Stimulated activated naive CD8-positive, alpha-beta T cell treated with anti-CD3 and anti-CD28 coated beads, Interleukin-15, amount 100 ng/mL, for 72 hours (primary cell): ENCODE data around the gene UBE2R2.

Experiments used
- ATAC-seq: fragments of 150-1000 bp; cut with Tn5 transposase; 2 replicates; pipeline ENCODE4 v1.10.0; 2021; ENCODE audit warnings: mild to moderate bottlenecking, moderate library complexity
- DNase-seq, 2 donors: peaks; one replicate each; pipeline ENCODE4 v3.0.0; 2021 to 2022
- H3K27ac Mint-ChIP-seq, 2 donors: one replicate each; pipeline ENCODE4 v1.8.0; 2022; ENCODE audit warnings: mild to moderate bottlenecking in 2 of 2, mixed read lengths in 2 of 2, moderate library complexity in 2 of 2
- H3K27me3 Mint-ChIP-seq: one replicate; pipeline ENCODE4 v1.8.0; 2022; ENCODE audit warnings: mixed read lengths
- H3K4me1 Mint-ChIP-seq: one replicate; pipeline ENCODE4 v1.8.0; 2022; ENCODE audit warnings: mild to moderate bottlenecking, mixed read lengths
- H3K4me3 Mint-ChIP-seq, 2 donors: one replicate each; pipeline ENCODE4 v1.8.0; 2022; ENCODE audit warnings: mild to moderate bottlenecking in 2 of 2, mixed read lengths in 2 of 2, moderate library complexity in 1 of 2
- H3K9me3 Mint-ChIP-seq, 2 donors: one replicate each; pipeline ENCODE4 v1.8.0; 2022; ENCODE audit warnings: mixed read lengths in 2 of 2

Gene UBE2R2

GRCh38 chr9:33880211-33881089, 63.5 kb downstream of the UBE2R2 start:
- no peak for DNase-seq
- peak; percentile 68 for ATAC-seq
- Mint-ChIP-seq H3K27me3 (no peaks in the 10 kb centered on the region), H3K9me3 (no peaks in the 10 kb centered on the region), H3K4me3 (peak overlapping the region; percentile 16 to 60), H3K27ac (peak overlapping the region; percentile 77 to 95), H3K4me1 (peaks cover 57% of the 10 kb centered on the region)

DNA sequence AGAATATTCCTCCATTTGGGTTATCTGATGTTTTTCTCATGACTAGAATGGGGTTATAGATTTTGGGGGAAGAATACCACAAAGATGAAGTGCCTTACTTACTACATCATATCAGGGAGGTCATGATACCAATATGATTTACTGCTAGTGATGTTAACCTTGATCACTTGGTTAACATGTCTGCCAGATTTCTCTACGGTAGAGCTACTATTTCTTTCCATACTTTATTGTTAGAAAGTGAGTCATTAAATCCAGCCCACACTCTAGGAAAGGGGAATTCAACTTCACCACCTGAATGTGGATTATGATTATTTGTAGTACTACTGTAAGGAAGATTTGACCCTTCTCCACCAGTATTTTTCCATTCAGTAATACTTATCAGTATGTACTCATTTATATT, 64.7 kb downstream of the UBE2R2 start:
- ATAC-seq, result peak; percentile 83
- H3K4me3 Mint-ChIP-seq, result peak overlapping the region; percentile 17 to 60
- H3K27ac Mint-ChIP-seq, result peak overlapping the region; percentile 88 to 95

GRCh38 chr9:33884856-33885701, 68.1 kb downstream of the UBE2R2 start:
- DNase-seq (no peak), ATAC-seq (no peak)
- H3K4me1 Mint-ChIP-seq, result peaks cover 40% of the 10 kb centered on the region
- no peak overlapping the region for H3K27ac Mint-ChIP-seq
- H3K27me3 Mint-ChIP-seq, result no peaks in the 10 kb centered on the region
- no peak overlapping the region for H3K4me3 Mint-ChIP-seq
- no peaks in the 10 kb centered on the region for H3K9me3 Mint-ChIP-seq

More for the DNA sequence above, 64.7 kb downstream of the UBE2R2 start:
- no peaks in the 10 kb centered on the region for H3K9me3 Mint-ChIP-seq
- peaks cover 57% of the 10 kb centered on the region for H3K4me1 Mint-ChIP-seq
- H3K27me3 Mint-ChIP-seq, result no peaks in the 10 kb centered on the region
- DNase-seq, result no peak

GRCh38 chr9:33885948-33886347, 69.0 kb downstream of the UBE2R2 start:
- H3K27ac Mint-ChIP-seq, result no peak overlapping the region
- no peak for ATAC-seq
- H3K9me3 Mint-ChIP-seq, result no peaks in the 10 kb centered on the region
- H3K27me3 Mint-ChIP-seq, result no peaks in the 10 kb centered on the region
- DNase-seq, result no peak
- H3K4me1 Mint-ChIP-seq, result peaks cover 32% of the 10 kb centered on the region
- H3K4me3 Mint-ChIP-seq, result no peak overlapping the region

DNA sequence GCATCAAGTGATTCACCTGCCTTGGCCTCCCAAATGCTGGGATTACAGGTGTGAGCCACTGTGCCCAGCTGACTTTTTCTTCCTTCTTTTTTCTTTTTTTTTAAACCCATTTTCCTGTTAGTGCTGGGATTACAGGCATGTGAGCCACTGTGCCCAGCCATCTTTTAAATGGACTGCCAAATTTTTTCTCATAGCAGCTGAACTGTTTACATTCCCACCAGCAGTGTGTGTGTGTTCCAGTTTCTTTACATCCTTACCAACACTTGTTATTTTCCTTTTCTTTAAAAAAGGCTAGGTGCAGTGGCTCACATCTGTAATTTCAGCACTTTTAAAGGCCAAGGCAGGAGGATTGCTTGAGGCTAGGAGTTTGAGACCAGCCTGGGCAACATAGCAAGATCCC, 76.9 kb downstream of the UBE2R2 start:
- no peak overlapping the region for H3K4me3 Mint-ChIP-seq
- H3K27ac Mint-ChIP-seq, result no peak overlapping the region
- H3K27me3 Mint-ChIP-seq, result no peaks in the 10 kb centered on the region
- H3K4me1 Mint-ChIP-seq, result peaks cover 5% of the 10 kb centered on the region
- no peaks in the 10 kb centered on the region for H3K9me3 Mint-ChIP-seq
- no peak for ATAC-seq
- DNase-seq, result no peak

- no peaks in the 10 kb centered on the region for H3K27me3 Mint-ChIP-seq
- no peak overlapping the region for H3K27ac Mint-ChIP-seq
- ATAC-seq (no peak), DNase-seq (no peak)
- peaks cover 5% of the 10 kb centered on the region for H3K4me1 Mint-ChIP-seq
- H3K4me3 Mint-ChIP-seq, result no peak overlapping the region
- no peaks in the 10 kb centered on the region for H3K9me3 Mint-ChIP-seq
Measured at GRCh38 chr9:33894316-33894715, 77.4 kb downstream of the UBE2R2 start.

DNA sequence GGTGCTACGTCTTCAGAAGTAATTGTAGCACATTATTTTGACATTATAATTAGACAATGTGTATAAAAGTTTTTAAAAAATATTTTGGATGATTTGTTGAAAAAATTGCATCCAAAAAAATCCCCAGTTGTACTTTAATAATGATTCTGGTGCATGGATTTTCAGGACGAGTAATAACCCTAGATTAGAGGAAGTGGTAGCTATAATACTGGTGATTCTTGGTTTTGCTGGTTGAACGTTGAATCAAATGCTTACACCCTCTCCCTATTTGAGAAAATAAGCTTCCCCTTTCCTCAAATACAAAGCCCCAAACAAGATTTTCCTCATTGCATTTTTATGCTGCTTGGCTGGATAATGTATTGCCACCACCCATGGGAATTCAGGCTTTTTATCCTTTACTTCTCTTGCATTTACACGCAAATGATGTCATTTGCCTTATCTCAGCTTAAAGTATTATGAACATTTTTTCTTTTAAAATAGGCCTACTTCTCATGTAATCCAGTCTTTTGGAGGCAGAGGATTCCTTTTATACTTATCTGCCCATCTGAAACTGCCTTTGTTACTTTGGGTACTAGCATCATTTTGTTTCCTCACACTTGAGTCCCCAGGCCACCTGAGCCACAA, 86.3 kb downstream of the UBE2R2 start:
- Mint-ChIP-seq H3K4me1 (peaks cover 8% of the 10 kb centered on the region), H3K9me3 (no peaks in the 10 kb centered on the region), H3K27me3 (no peaks in the 10 kb centered on the region), H3K4me3 (no peak overlapping the region), H3K27ac (no peak overlapping the region)
- no peak for ATAC-seq
- no peak for DNase-seq

- ATAC-seq (no peak), DNase-seq (no peak)
- Mint-ChIP-seq H3K27me3 (no peaks in the 10 kb centered on the region), H3K4me3 (no peak overlapping the region), H3K9me3 (no peaks in the 10 kb centered on the region), H3K27ac (no peak overlapping the region), H3K4me1 (peaks cover 8% of the 10 kb centered on the region)
Measured at GRCh38 chr9:33905137-33905536, 88.2 kb downstream of the UBE2R2 start.

- no peaks in the 10 kb centered on the region for H3K27me3 Mint-ChIP-seq
- no peak overlapping the region for H3K27ac Mint-ChIP-seq
- peaks cover 8% of the 10 kb centered on the region for H3K4me1 Mint-ChIP-seq
Measured at GRCh38 chr9:33906769-33907168, 89.8 kb downstream of the UBE2R2 start.

GRCh38 chr9:33907347-33907746, 90.4 kb downstream of the UBE2R2 start:
- DNase-seq (no peak), ATAC-seq (no peak)
- H3K9me3 Mint-ChIP-seq, result no peaks in the 10 kb centered on the region
- H3K4me3 Mint-ChIP-seq, result no peak overlapping the region
- peak overlapping the region in 1 of 2 donors; percentile 34 for H3K27ac Mint-ChIP-seq
- peaks cover 8% of the 10 kb centered on the region for H3K4me1 Mint-ChIP-seq
- no peaks in the 10 kb centered on the region for H3K27me3 Mint-ChIP-seq

More at GRCh38 chr9:33906769-33907168, 89.8 kb downstream of the UBE2R2 start:
- Mint-ChIP-seq H3K4me3 (no peak overlapping the region), H3K9me3 (no peaks in the 10 kb centered on the region)
- no peak for ATAC-seq
- no peak for DNase-seq

GRCh38 chr9:33908114-33908513, 91.2 kb downstream of the UBE2R2 start:
- H3K27me3 Mint-ChIP-seq, result no peaks in the 10 kb centered on the region
- no peaks in the 10 kb centered on the region for H3K9me3 Mint-ChIP-seq

DNA sequence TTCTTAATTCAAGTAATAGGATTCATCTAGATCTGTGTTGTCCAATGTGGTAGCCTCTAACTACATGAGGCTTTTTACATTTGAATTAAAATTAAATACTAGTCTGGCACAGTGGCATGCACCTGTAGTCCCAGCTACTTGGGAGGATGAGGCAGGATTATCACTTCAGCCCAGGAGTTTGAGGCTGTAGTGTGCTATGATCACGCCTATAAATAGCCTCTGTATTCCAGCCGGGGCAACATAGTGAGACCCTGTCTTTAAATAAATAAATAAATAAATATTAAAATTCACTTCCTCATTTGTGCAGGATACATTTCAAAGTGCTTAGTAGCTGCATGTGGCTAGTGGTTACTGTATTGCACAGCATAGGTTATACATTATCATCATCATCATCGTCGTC, 91.8 kb downstream of the UBE2R2 start:
- no peak for DNase-seq
- H3K9me3 Mint-ChIP-seq, result no peaks in the 10 kb centered on the region
- no peak for ATAC-seq
- no peaks in the 10 kb centered on the region for H3K27me3 Mint-ChIP-seq
- no peak overlapping the region for H3K4me3 Mint-ChIP-seq
- H3K4me1 Mint-ChIP-seq, result peaks cover 2% of the 10 kb centered on the region
- no peak overlapping the region for H3K27ac Mint-ChIP-seq

More at GRCh38 chr9:33908114-33908513, 91.2 kb downstream of the UBE2R2 start:
- ATAC-seq (no peak), DNase-seq (no peak)
- peaks cover 8% of the 10 kb centered on the region for H3K4me1 Mint-ChIP-seq
- peak overlapping the region in 1 of 2 donors; percentile 27 for H3K27ac Mint-ChIP-seq
- H3K4me3 Mint-ChIP-seq, result no peak overlapping the region

GRCh38 chr9:33913541-33913940, 96.6 kb downstream of the UBE2R2 start:
- Mint-ChIP-seq H3K27me3 (no peaks in the 10 kb centered on the region), H3K9me3 (no peaks in the 10 kb centered on the region), H3K4me3 (no peak overlapping the region), H3K27ac (no peak overlapping the region), H3K4me1 (no peaks in the 10 kb centered on the region)
- no peak for DNase-seq
- ATAC-seq, result no peak

GRCh38 chr9:33914887-33915628, 98.1 kb downstream of the UBE2R2 start:
- Mint-ChIP-seq H3K4me1 (no peaks in the 10 kb centered on the region), H3K27me3 (no peaks in the 10 kb centered on the region), H3K27ac (peak overlapping the region; percentile 4 to 10), H3K9me3 (no peaks in the 10 kb centered on the region), H3K4me3 (no peak overlapping the region)
- DNase-seq, result no peak
- no peak for ATAC-seq

GRCh38 chr9:33917036-33917435, 100.1 kb downstream of the UBE2R2 start:
- ATAC-seq, result no peak
- no peak for DNase-seq
- H3K4me1 Mint-ChIP-seq, result no peaks in the 10 kb centered on the region
- no peak overlapping the region for H3K27ac Mint-ChIP-seq
- no peak overlapping the region for H3K4me3 Mint-ChIP-seq
- H3K9me3 Mint-ChIP-seq, result no peaks in the 10 kb centered on the region
- no peaks in the 10 kb centered on the region for H3K27me3 Mint-ChIP-seq
